Measurements from ENCODE around the gene GRM2. TPM values are rescaled to one million over a fixed set of nuclear protein-coding genes. Genes with fewer than 3 reads are reported as not detected.

GRM2 gene
- total RNA-seq, 2 experiments from 2014 or later: 0.06 to 0.29 TPM

DNA sequence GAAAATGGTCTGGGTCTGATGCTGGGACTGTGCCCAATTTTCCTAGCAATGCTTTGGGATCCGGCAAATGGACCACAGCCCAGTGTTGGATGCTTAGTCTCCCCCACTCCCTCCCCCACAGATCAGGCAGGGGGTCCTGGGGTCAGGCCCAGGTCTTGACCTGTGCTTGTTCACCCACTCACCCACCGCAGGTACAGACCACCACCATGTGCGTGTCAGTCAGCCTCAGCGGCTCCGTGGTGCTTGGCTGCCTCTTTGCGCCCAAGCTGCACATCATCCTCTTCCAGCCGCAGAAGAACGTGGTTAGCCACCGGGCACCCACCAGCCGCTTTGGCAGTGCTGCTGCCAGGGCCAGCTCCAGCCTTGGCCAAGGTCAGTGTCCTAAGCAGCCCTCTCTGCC is 10.6 kb downstream of the GRM2 start:
- Histone ChIP-seq H3K9me3 (ENCODE audit: low read length) (no peaks in the 10 kb centered on the region), H3K79me2 (ENCODE audit: insufficient read depth, low read depth, low read length) (no peaks in the 10 kb centered on the region), H3K9me2 (ENCODE audit: insufficient read depth, low read length) (no peaks in the 10 kb centered on the region), H3K4me2 (ENCODE audit: low read length) (no peak overlapping the region), H2AFZ (ENCODE audit: low read length) (no peak overlapping the region), H3K27ac (ENCODE audit: low read depth, low read length, poor library complexity, severe bottlenecking) (no peak overlapping the region), H3K36me3 (ENCODE audit: insufficient read depth, low read length) (no peaks in the 10 kb centered on the region), H3K4me3 (ENCODE audit: low read depth, low read length, poor library complexity, severe bottlenecking) (no peak overlapping the region), H4K20me1 (ENCODE audit: insufficient read depth, low read length) (no peaks in the 10 kb centered on the region), H3K4me1 (ENCODE audit: insufficient read depth, low read length, poor library complexity, severe bottlenecking) (peaks cover 10% of the 10 kb centered on the region)
- TF ChIP-seq EZH2phosphoT487 (IDR thresholded peaks at IDR 0.05; ENCODE audit: borderline replicate concordance, low read depth, low read length): no peak
- TF ChIP-seq, protein P1, sequence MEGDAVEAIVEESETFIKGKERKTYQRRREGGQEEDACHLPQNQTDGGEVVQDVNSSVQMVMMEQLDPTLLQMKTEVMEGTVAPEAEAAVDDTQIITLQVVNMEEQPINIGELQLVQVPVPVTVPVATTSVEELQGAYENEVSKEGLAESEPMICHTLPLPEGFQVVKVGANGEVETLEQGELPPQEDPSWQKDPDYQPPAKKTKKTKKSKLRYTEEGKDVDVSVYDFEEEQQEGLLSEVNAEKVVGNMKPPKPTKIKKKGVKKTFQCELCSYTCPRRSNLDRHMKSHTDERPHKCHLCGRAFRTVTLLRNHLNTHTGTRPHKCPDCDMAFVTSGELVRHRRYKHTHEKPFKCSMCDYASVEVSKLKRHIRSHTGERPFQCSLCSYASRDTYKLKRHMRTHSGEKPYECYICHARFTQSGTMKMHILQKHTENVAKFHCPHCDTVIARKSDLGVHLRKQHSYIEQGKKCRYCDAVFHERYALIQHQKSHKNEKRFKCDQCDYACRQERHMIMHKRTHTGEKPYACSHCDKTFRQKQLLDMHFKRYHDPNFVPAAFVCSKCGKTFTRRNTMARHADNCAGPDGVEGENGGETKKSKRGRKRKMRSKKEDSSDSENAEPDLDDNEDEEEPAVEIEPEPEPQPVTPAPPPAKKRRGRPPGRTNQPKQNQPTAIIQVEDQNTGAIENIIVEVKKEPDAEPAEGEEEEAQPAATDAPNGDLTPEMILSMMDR (conservative IDR thresholded peaks at IDR 0.05; ENCODE audit: low read length): no peak
- intact Hi-C loops (cut with micrococcal nuclease; ENCODE audit: unreplicated experiment): no loop called here
- DNase-seq (ENCODE audit: low spot score): no peak
- no TSS peak for BruUV-seq (replicated peaks)
- POLR2A ChIA-PET: no interaction called here
- CTCF ChIA-PET (ENCODE audit: unreplicated experiment): no interaction called here

DNA sequence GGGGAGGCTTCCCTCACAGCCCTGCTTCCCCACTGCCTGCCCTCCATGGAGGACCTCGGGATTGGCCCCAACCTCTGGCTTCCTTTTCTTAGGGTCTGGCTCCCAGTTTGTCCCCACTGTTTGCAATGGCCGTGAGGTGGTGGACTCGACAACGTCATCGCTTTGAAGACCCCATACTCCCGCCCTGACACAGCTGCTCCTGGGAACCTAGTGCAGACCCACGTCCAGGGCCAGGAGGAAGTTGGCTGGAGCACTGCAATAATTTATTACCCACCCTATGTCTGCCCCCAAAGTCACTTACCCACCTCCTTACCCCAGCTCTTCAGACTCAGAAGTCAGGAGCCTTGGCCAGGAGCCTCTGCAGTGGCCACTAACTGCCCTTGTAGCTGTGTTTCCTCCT is 11.1 kb downstream of the GRM2 start:
- CTCF ChIA-PET (ENCODE audit: unreplicated experiment): no interaction called here
- Histone ChIP-seq H3K27ac (ENCODE audit: low read depth, low read length, poor library complexity, severe bottlenecking) (no peak overlapping the region), H4K20me1 (ENCODE audit: insufficient read depth, low read length) (no peaks in the 10 kb centered on the region), H3K79me2 (ENCODE audit: insufficient read depth, low read depth, low read length) (no peaks in the 10 kb centered on the region), H3K4me1 (ENCODE audit: insufficient read depth, low read length, poor library complexity, severe bottlenecking) (peaks cover 10% of the 10 kb centered on the region), H3K36me3 (ENCODE audit: insufficient read depth, low read length) (no peaks in the 10 kb centered on the region), H3K4me3 (ENCODE audit: low read depth, low read length, poor library complexity, severe bottlenecking) (no peak overlapping the region), H2AFZ (ENCODE audit: low read length) (no peak overlapping the region), H3K9me2 (ENCODE audit: insufficient read depth, low read length) (no peaks in the 10 kb centered on the region), H3K9me3 (ENCODE audit: low read length) (no peaks in the 10 kb centered on the region), H3K4me2 (ENCODE audit: low read length) (no peak overlapping the region)
- no peak for DNase-seq (ENCODE audit: low spot score)
- intact Hi-C loops (cut with micrococcal nuclease; ENCODE audit: unreplicated experiment): no loop called here
- TF ChIP-seq EZH2phosphoT487 (IDR thresholded peaks at IDR 0.05; ENCODE audit: borderline replicate concordance, low read depth, low read length): no peak
- TF ChIP-seq, protein P1 (conservative IDR thresholded peaks at IDR 0.05; ENCODE audit: low read length): no peak
- POLR2A ChIA-PET: no interaction called here
- no TSS peak for BruUV-seq (replicated peaks)

DNA sequence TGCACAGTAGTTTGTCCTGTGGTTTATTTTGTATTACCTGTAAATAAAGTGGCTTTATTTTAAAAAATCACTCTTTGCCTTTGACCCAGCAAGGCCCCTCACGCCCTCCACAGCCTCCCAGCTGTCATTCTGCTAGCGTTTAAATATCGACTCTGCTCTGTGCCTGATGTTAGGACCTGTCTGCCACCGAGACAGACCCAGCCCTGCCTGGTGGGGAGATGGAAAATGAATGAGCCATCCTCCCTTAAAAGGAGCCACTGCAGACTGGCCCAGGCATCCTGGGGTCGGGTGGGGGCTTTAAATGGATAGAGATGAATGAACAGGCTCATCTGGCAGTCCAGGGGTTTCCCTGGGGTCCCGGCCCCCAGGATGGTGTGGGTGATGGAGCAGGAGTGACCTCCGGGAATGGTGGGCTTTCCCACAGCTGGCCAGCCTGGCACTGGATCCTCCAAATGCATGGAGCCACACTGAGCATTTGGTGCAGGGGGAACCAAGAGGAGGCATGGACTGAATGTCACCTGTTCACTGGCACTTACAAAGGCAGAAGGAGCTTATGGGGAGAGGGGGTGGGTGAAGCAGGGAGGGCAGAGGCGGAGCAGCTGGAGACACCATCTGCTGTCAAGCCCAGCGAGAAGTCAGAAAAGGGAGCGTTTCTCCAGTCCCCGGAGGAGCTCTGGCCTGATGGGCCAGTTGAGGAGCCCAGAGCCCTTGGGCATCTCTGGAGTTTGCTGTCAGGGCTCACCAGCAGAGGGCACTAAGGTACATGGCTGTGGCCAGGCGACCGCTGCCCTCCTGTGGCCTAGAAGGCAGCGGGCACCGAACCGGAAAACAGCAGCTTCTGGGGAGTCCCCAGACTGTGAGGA is 11.9 kb downstream of the GRM2 start:
- TF ChIP-seq, protein P1 (conservative IDR thresholded peaks at IDR 0.05; ENCODE audit: low read length): peak; percentile 77
- TF ChIP-seq EZH2phosphoT487 (IDR thresholded peaks at IDR 0.05; ENCODE audit: borderline replicate concordance, low read depth, low read length): no peak
- Histone ChIP-seq H3K9me3 (ENCODE audit: low read length) (no peaks in the 10 kb centered on the region), H3K4me1 (ENCODE audit: insufficient read depth, low read length, poor library complexity, severe bottlenecking) (peaks cover 10% of the 10 kb centered on the region), H3K9me2 (ENCODE audit: insufficient read depth, low read length) (no peaks in the 10 kb centered on the region), H4K20me1 (ENCODE audit: insufficient read depth, low read length) (no peaks in the 10 kb centered on the region), H2AFZ (ENCODE audit: low read length) (no peak overlapping the region), H3K36me3 (ENCODE audit: insufficient read depth, low read length) (no peaks in the 10 kb centered on the region), H3K27ac (ENCODE audit: low read depth, low read length, poor library complexity, severe bottlenecking) (no peak overlapping the region), H3K79me2 (ENCODE audit: insufficient read depth, low read depth, low read length) (no peaks in the 10 kb centered on the region), H3K4me2 (ENCODE audit: low read length) (no peak overlapping the region), H3K4me3 (ENCODE audit: low read depth, low read length, poor library complexity, severe bottlenecking) (no peak overlapping the region)
- intact Hi-C loops (cut with micrococcal nuclease; ENCODE audit: unreplicated experiment): loop anchor here (1.0 kb wide), 1 partner anchor 82 kb away; no protein-coding TSS in a partner anchor
- DNase-seq (ENCODE audit: low spot score): peak; percentile 64
- POLR2A ChIA-PET: interaction anchor here (0.6 kb wide), 1 partner anchor 205 kb away, joined by 3 read pairs; no protein-coding TSS in a partner anchor
- no TSS peak for BruUV-seq (replicated peaks)
- CTCF ChIA-PET (ENCODE audit: unreplicated experiment): interaction anchor here (0.6 to 0.8 kb wide), 2 partner anchors 80 to 96 kb away, joined by 4 to 7 read pairs; no protein-coding TSS in a partner anchor
